GM18951 (cell line): ENCODE results near the gene RNF11.

Experiments
- POLR2A ChIP-seq: IDR thresholded peaks from 4 replicates; pipeline ENCODE4 v1.6.1; 2011; ENCODE audit warnings: mild to moderate bottlenecking; ENCODE audit not compliant: insufficient read length, insufficient read depth; ENCODE audit errors: extremely low read depth
- in situ Hi-C: fragments of 300-500 bp; cut with MboI; formaldehyde crosslinking; loops from one replicate; pipeline ENCODE4 v1.12.0; 2022; ENCODE audit warnings: low sequenced_read_pairs, mixed read lengths, inconsistent platforms; ENCODE audit not compliant: unreplicated experiment

RNF11 gene

GRCh38 chr1:51255331-51255730, 19.3 kb downstream of the RNF11 start:
- TF ChIP-seq POLR2A: no peak
- in situ Hi-C loops: no loop called here

DNA sequence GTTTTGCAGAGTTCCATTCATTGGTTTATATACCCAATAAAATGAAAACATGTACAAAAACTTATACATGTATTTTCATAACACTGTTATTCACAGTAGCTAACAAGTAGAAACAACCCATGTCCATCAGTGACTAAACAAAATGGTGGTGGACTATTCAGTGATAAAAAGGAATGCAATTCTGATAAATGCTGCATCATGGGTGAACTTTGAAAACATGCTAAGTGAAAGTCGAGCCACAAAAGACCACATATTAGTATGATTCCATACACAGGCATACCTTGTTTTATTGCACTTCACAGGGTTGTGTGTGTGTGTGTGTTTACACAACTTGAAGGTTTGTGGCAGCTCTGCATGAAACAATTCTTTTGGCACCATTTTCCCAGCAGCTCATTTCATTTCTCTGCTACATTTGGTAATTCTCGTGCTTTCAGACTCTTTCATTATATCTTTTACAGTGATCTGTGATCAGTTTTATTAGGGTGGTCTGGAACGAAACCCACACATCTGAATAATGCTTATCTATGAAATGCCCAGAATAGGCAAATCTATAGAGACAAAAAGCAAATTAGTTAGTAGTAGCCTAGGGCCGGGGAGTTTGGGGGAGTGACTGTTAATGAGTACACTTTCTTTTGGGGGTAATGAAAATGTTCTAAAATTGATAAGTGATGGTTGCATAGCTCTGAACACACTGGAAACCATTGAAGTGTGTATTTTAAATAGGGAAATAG, 27.2 kb downstream of the RNF11 start:
- in situ Hi-C loops: no loop called here
- no peak for TF ChIP-seq POLR2A

GRCh38 chr1:51264451-51264850, 28.4 kb downstream of the RNF11 start:
- in situ Hi-C loops: no loop called here
- TF ChIP-seq POLR2A: no peak

DNA sequence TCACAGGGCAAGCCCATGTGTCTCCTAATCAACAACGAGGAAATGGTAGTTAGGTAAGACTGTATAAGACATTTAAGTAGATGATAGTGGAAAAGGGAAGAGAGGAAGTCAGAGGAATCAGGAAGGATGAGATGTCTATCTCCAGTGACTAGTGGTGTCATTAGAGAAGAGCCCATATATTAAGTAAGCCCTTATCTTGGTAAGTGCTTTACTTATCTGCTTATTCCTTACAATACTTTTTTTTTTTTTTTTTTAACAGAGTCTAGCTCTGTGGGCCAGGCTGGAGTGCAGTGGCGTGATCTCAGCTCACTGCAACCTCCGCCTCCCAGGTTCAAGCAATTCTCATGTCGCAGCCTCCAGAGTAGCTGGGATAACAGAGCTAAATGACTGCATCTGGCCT, 29.5 kb downstream of the RNF11 start:
- no peak for TF ChIP-seq POLR2A
- in situ Hi-C loops: no loop called here

- in situ Hi-C loops: no loop called here
- no peak for TF ChIP-seq POLR2A
Measured at GRCh38 chr1:51266181-51266580, 30.1 kb downstream of the RNF11 start.

- TF ChIP-seq POLR2A: no peak
- in situ Hi-C loops: no loop called here
Measured at GRCh38 chr1:51266791-51267190, 30.7 kb downstream of the RNF11 start.

GRCh38 chr1:51268634-51269033, 32.6 kb downstream of the RNF11 start:
- in situ Hi-C loops: no loop called here
- TF ChIP-seq POLR2A: no peak

- in situ Hi-C loops: no loop called here
Measured at GRCh38 chr1:51270751-51271150, 34.7 kb downstream of the RNF11 start.

GRCh38 chr1:51272916-51273315, 36.8 kb downstream of the RNF11 start:
- TF ChIP-seq POLR2A: no peak
- in situ Hi-C loops: no loop called here

More at GRCh38 chr1:51270751-51271150, 34.7 kb downstream of the RNF11 start:
- TF ChIP-seq POLR2A: no peak

DNA sequence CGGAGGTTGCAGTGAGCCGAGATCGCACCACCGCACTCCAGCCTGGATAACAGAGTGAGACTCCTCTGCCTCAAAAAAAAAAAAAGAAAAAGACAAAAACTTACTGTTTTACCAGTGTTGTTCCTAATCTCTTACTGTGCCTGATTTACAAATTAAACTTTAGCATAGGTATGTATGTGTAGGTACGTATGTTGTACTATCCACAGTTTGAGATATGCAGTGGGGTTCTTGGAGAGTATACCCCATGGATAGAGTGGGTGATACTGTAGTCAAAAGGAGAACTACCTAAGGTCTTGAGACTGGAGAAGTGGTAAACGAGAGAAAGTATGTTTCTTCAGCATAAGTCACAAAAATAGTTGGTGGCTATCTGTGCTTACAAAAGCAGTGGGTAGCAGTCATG, 38.6 kb downstream of the RNF11 start:
- in situ Hi-C loops: no loop called here
- TF ChIP-seq POLR2A: no peak

GRCh38 chr1:51276286-51276685, 40.2 kb downstream of the RNF11 start:
- TF ChIP-seq POLR2A: no peak
- in situ Hi-C loops: no loop called here

DNA sequence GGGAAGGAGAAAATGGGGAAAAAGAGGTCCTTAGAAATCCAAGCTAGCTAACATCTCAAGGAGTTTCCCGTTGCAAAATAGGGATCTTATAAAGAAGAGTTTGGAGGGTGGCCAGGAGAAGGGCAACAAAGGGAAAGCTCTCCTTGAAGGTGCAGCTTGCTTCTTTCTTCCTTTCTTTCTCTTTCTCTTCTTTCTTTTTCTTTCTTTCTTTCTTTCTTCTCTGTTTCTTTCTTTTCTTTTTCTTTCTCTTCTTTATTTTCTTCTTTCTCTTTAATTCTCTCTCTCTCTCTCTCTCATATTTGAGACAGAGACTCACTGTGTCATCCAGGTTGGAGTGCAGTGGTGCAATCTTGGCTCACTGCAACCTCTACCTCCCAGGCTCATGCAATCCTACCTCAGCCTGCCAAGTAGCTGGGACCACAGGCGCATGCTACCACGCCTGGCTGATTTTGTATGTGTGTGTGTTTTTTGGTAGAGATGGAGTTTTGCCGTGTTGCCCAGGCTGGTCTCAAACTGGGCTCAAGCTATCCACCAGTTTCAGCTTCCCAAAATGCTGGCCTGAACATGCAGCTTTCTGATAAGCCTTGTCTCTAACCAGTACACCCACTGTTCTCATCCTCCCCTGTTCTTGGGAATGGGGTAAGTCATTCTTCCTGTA, 44.4 kb downstream of the RNF11 start:
- in situ Hi-C loops: no loop called here
- no peak for TF ChIP-seq POLR2A

- in situ Hi-C loops: no loop called here
- TF ChIP-seq POLR2A: no peak
Measured at GRCh38 chr1:51281807-51282206, 45.7 kb downstream of the RNF11 start.

DNA sequence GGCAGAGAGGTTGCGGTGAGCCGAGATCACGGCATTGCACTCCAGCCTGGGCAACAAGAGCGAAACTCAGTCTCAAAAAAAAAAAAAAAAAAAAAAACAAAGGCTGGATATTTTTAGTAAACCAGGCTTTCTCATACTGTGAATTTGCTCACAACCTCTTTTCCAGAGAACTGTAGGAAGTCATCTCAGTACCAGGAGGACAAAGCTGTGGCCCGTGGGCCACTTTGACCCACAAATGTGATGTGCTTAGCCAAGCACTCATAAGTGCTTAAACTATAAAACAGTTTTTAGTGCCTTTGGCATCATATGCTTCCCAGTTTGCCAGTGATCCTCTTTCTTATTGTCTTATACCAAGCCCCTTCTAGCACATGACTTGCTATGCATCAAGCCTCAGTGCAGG, 46.5 kb downstream of the RNF11 start:
- in situ Hi-C loops: no loop called here
- TF ChIP-seq POLR2A: no peak
